ENCODE data around the gene ITGAL.

- TF ChIP-seq CTCF (IDR thresholded peaks at IDR 0.05; ENCODE audit: borderline replicate concordance, extremely low read depth, low read length, poor library complexity, severe bottlenecking) (no peak), EZH2 (IDR thresholded peaks at IDR 0.05; ENCODE audit: borderline replicate concordance, low read depth, low read length, severe bottlenecking) (no peak)
Measured at GRCh38 chr16:30482366-30482765, 9.8 kb downstream of the ITGAL start.
